Lung (tissue), 12 donors: Measurements from ENCODE around the gene ELOVL5. TPM values are rescaled to one million over a fixed set of nuclear protein-coding genes. Genes with fewer than 3 reads are reported as not detected.

Experiments used
- ATAC-seq: fragments of 200-7000 bp; cut with Tn5 transposase; one replicate; pipeline ENCODE4 v1.9.1; 2020; ENCODE audit warnings: moderate number of reproducible peaks; ENCODE audit not compliant: insufficient read depth, low FRiP score
- DNase-seq, 3 donors: peaks; one replicate each; pipeline ENCODE4 v3.0.0-alpha.2; 2013 to 2017
- H3K27ac ChIP-seq, 2 donors: one replicate each; pipeline ENCODE4 v1.5.1; 2013; ENCODE audit warnings: mild to moderate bottlenecking in 2 of 2, moderate library complexity in 2 of 2, control low read depth in 1 of 2, inconsistent platforms in 1 of 2, low read depth in 1 of 2, low read length in 1 of 2
- H3K27me3 ChIP-seq, 3 donors: one replicate each; pipeline ENCODE4 v1.5.1; 2013; ENCODE audit warnings: low read length in 2 of 3; ENCODE audit not compliant: control insufficient read depth in 3 of 3, insufficient read depth in 3 of 3
- H3K36me3 ChIP-seq, 4 donors: one replicate each; pipeline ENCODE4 v1.5.1; 2013; ENCODE audit warnings: low read length in 4 of 4, mild to moderate bottlenecking in 1 of 4, moderate library complexity in 1 of 4; ENCODE audit not compliant: control insufficient read depth in 4 of 4, insufficient read depth in 4 of 4
- H3K4me1 ChIP-seq, 5 donors: one replicate each; pipeline ENCODE4 v1.5.1; 2013; ENCODE audit warnings: low read length in 5 of 5, mild to moderate bottlenecking in 2 of 5, moderate library complexity in 1 of 5; ENCODE audit not compliant: control insufficient read depth in 5 of 5, insufficient read depth in 5 of 5
- H3K4me3 ChIP-seq: one replicate; pipeline ENCODE4 v1.5.1; 2013; ENCODE audit warnings: mild to moderate bottlenecking, control low read depth, moderate library complexity
- H3K9ac ChIP-seq, 2 donors: one replicate each; pipeline ENCODE4 v1.5.1; 2013; ENCODE audit warnings: low read length in 2 of 2, control low read depth in 1 of 2; ENCODE audit not compliant: insufficient read depth in 1 of 2
- H3K9me3 ChIP-seq, 4 donors: one replicate each; pipeline ENCODE4 v1.5.1; 2013; ENCODE audit warnings: low read length in 3 of 4, mild to moderate bottlenecking in 1 of 4, moderate library complexity in 1 of 4; ENCODE audit not compliant: control insufficient read depth in 4 of 4, insufficient read depth in 3 of 4
- WGBS, 2 donors: extraction: QIAGEN DNeasy Blood & Tissue Kit; methylation state at CpG; one replicate each; pipeline ENCODE4 v1.1.7; 2013; 5-methylcytosine and 5-hydroxymethylcytosine counted together
- polyA plus RNA-seq, 2 donors: library from polyadenylated mRNA; stranded (reverse); fragments of 200-250 nt; gene quantifications; one replicate each; pipeline ENCODE4 v1.2.1, GENCODE V29; 2013
- total RNA-seq, 2 donors: library from RNA; depleted of rRNA in 1 of 2; stranded (reverse); fragments of >200 nt in 1 of 2; gene quantifications; one replicate each; pipeline ENCODE4 v1.2.1, GENCODE V29; 2014 to 2021
- TF ChIP-seq, protein P1 (sequence below): IDR thresholded peaks from 2 replicates; pipeline ENCODE4 v1.5.1; 2012; ENCODE audit warnings: mild to moderate bottlenecking; ENCODE audit errors: control extremely low read depth, extremely low read depth
- donor health status: control.
- donor health status: control.
- donor health status: Bipolar disorder and iron deficiency.
- donor health status: healthy.
- donor health status: DM: yes; HTN: yes; CAD: no.

ELOVL5 gene
- total and polyA plus RNA-seq, 4 donors = 37.7 to 95.6 (median 89.9) TPM

DNA sequence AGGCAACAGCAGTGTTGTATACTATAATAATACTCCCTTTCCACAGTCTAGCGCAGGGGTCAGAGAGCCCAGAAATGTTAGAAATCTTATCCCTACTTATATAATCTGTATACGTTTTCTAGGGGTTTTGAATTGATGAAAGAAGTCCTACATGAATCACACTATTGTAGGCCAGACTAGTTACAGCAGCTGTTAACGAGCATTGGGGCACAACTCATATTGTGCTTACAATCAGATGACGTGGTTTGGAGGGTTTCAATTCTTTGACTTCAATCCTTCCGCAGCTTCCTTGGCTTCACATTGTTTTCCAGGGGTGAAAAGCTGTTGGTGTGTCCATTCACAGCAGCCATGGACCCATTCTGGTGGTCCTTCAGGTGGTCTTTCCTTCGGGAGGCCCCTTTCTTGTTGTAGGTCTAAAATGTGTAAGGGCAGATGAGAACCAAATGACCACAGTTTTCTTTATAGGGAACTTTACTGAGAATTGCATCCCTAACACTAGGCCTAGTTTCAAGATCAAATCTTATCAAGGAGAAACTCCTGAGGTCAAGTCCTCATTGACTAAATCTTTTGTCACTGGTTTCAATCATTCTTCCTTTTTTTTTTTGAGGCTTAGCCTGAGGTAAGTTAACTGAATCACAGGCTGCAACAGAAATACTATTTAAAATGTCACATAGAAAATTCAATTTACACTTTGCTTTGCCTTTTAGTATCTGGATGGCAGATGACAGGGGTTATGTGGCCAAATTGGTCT is 79.7 kb downstream of the ELOVL5 start:
- no peak for ATAC-seq
- H3K9ac ChIP-seq = no peak overlapping the region

DNA sequence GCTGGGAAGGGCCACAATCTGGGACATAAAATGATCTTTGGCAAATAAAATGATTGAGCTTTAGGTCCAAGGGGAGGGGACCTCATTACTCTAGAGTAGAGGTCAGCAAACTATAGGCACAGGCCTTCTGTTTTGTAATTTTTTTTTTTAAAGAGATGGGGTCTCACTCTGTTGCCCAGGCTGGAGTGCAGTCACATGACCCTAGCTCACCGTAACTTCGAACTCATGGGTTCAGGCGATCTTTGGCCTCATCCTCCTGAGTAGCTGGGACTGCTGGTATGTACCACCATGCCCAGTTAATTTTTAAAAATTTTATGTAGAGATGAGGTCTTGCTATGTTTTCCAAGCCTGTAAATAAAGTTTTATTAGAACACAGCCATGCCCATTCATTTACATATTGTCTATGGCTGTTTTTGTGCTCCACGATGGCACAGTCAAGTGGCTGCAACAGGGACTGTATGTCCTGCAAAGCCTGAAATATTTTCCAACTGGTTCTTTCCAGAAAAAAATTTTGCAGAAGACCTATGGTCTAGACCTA is 82.1 kb downstream of the ELOVL5 start:
- no peak for DNase-seq
- peaks cover 10 to 30% (median 24%) of the 10 kb centered on the region in 4 donors for H3K36me3 ChIP-seq
- TF ChIP-seq, protein P1, sequence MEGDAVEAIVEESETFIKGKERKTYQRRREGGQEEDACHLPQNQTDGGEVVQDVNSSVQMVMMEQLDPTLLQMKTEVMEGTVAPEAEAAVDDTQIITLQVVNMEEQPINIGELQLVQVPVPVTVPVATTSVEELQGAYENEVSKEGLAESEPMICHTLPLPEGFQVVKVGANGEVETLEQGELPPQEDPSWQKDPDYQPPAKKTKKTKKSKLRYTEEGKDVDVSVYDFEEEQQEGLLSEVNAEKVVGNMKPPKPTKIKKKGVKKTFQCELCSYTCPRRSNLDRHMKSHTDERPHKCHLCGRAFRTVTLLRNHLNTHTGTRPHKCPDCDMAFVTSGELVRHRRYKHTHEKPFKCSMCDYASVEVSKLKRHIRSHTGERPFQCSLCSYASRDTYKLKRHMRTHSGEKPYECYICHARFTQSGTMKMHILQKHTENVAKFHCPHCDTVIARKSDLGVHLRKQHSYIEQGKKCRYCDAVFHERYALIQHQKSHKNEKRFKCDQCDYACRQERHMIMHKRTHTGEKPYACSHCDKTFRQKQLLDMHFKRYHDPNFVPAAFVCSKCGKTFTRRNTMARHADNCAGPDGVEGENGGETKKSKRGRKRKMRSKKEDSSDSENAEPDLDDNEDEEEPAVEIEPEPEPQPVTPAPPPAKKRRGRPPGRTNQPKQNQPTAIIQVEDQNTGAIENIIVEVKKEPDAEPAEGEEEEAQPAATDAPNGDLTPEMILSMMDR = no peak
- H3K27me3 ChIP-seq = no peaks in the 10 kb centered on the region
- 98 to 99% methylated on average over 4 of the region's 4 CpGs for WGBS, 2 donors
- no peak overlapping the region for H3K9ac ChIP-seq
- peaks cover 0 to 8% (median 0%) of the 10 kb centered on the region in 5 donors for H3K4me1 ChIP-seq
- no peak overlapping the region for H3K4me3 ChIP-seq
- ATAC-seq = no peak
- no peak overlapping the region for H3K27ac ChIP-seq
- no peaks in the 10 kb centered on the region for H3K9me3 ChIP-seq

More for the DNA sequence above, 79.7 kb downstream of the ELOVL5 start:
- Histone ChIP-seq H3K4me3 (no peak overlapping the region), H3K27me3 (no peaks in the 10 kb centered on the region), H3K4me1 (peaks cover 0 to 8% (median 0%) of the 10 kb centered on the region in 5 donors), H3K9me3 (no peaks in the 10 kb centered on the region), H3K27ac (no peak overlapping the region), H3K36me3 (peaks cover 10 to 46% (median 27%) of the 10 kb centered on the region in 4 donors)
- no peak for DNase-seq
- TF ChIP-seq, protein P1 = no peak
- WGBS, 2 donors = 96% methylated on average over 6 of the region's 6 CpGs

DNA sequence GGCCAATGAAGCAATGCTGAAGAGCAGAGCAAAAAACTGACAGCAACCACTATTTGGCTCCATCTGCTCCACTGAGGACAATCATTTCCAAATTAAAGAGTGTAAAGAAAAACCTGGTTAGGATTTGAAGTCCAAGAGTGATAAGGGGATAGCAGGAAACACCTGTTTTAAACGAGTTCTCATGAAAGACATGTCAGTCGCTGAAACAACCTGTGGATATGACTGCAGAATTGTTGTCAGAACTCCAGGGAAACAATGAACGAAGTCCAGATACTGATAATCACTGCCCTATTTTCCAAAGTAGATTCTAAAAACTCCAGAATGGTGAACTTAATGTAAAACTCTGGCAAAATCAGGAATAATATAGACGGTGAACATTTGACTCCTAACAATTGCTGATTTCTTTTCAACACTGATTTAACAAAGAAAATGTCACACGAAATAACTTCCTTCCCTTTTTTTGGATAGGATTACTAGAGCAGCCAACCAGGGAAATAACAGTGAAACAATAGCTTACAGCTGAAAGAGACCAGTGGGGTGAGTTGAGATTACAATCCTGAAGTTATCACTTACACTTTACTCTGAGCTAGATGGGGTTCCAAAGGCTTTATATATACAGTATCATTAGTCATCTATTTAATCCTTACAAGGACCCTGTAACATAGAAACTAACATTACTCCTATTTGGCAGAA is 83.7 kb downstream of the ELOVL5 start:
- DNase-seq (no peak), ATAC-seq (no peak)
- Histone ChIP-seq H3K9ac (no peak overlapping the region), H3K27ac (no peak overlapping the region), H3K36me3 (peaks cover 4 to 26% (median 18%) of the 10 kb centered on the region in 4 donors), H3K27me3 (no peaks in the 10 kb centered on the region), H3K9me3 (no peaks in the 10 kb centered on the region), H3K4me3 (no peak overlapping the region), H3K4me1 (peaks cover 0 to 8% (median 0%) of the 10 kb centered on the region in 5 donors)
- TF ChIP-seq, protein P1 = no peak
- 42 to 60% methylated on average over 5 of the region's 5 CpGs for WGBS, 2 donors
